NCI-H1930 (cell line): ENCODE results near the gene SEMA6D.

Source experiments
- DNase-seq, 2 experiments: peaks; one replicate each; lab custom pipeline; 2025; lab: John Stamatoyannopoulos, UW

The SEMA6D gene

GRCh38 chr15:47788685-47789084 lies 71.4 kb downstream of the SEMA6D start:
- no peak for DNase-seq

DNA sequence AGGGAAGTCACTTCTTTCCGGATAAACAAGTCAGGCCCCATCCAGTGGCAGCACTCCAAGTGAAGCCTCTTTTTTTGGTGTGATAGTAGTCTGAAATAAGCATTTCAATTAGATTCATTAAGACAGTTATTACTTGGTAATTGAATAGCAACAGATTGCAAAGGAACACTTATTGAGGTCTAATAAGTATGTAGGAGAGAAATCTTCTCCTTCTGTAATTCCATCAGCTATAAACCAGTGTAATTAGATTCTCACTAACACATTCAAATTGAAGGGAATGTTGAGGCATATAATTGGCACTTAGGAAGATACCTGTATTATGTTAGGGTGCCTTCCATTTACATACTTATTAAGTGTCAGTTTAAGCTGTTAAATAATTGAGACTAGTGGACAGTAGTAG lies 73.9 kb downstream of the SEMA6D start:
- no peak for DNase-seq

DNA sequence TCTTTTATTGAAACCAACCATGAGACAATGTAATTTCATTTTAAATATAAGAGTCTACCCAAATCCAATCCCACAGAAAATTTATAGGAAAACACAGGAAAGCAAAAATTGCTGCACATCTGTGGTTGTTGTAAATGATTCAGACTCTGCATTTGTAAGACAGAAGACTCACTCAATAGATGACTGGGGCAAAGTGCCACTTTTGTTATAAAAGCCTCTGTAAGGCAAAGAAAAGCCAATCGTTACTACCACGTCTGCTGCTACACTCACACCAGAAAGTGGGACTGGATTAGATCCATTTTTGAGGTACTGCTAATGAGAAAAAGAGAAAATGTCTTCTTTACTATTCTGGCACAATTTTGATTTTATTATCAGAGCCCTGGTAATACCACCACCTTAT lies 74.9 kb downstream of the SEMA6D start:
- DNase-seq = no peak

DNA sequence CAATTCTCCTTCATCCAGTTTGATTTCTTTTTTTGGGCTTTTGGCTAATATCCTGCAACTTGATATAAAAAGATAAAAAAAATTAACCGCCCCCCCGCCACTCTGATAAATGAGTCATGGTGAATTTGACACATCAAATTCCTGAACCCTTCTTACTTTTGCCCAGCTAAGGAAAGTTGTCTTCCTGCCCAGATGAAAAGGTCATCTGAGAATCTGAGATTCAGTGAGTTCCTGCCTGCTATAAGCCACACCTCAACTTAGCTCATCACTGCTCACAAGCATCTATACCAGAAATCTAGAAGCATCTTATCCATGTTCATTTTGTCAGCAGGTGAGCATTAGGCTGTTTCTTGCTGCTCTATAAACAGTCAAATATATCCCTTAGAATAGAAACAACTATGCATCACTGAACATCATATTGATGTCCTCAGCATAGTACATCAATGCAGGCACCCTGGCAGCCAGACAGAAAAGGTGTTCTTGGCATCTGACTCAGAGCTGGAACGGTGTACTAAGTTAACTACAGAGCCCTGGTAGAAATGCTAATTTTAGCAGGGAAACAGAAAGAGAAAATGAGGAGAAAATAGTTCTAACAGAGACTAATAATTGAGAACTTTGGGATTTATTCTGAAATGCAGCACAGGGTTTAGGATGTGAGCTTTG lies 77.1 kb downstream of the SEMA6D start:
- DNase-seq = no peak

GRCh38 chr15:47795864-47796263 lies 78.6 kb downstream of the SEMA6D start:
- no peak for DNase-seq

- DNase-seq = no peak
Measured at GRCh38 chr15:47796339-47796738, 79.0 kb downstream of the SEMA6D start.

GRCh38 chr15:47796830-47797229 lies 79.5 kb downstream of the SEMA6D start:
- DNase-seq = no peak

DNA sequence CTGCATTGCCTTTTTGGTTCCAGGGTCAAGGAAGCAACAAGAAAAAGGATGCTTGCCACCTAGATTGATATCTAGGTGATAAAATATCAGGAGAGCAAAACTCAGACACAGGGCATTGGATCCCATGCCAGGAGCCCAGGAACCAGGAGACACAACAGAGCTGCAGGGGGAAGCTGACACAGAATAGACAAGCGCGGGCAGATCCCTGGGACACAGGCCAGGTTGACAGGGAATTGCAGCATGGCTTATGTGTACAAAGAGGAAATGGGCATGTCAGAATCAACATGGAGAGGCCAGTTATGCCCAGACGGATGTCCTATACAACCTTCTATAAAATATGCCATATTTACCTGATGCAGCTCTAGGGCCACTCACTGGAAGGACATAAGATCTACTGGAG lies 84.2 kb downstream of the SEMA6D start:
- no peak for DNase-seq

- no peak for DNase-seq
Measured at GRCh38 chr15:47802216-47802615, 84.9 kb downstream of the SEMA6D start.

- no peak for DNase-seq
Measured at GRCh38 chr15:47803767-47804166, 86.5 kb downstream of the SEMA6D start.

GRCh38 chr15:47804733-47805132 lies 87.4 kb downstream of the SEMA6D start:
- no peak for DNase-seq

GRCh38 chr15:47806008-47806407 lies 88.7 kb downstream of the SEMA6D start:
- DNase-seq = no peak

DNA sequence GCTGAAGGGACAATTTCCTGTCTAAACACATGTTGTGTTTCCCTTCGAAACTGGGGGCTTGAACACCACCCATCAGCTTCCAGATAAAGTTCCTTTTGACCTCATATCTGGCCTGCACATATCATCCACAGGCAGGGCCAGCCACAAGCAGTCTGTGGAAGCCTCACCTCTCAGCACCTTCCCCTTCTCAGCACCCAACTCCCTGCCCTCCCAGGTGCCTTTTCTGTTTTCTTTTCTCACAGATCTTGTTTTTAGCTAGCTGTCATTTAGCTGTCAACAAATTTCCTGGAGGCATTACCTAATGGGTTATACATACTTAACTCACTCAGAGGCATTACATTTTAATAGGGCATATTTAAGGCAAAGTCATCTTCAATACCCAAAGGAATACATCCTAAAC lies 93.9 kb downstream of the SEMA6D start:
- DNase-seq = no peak

DNA sequence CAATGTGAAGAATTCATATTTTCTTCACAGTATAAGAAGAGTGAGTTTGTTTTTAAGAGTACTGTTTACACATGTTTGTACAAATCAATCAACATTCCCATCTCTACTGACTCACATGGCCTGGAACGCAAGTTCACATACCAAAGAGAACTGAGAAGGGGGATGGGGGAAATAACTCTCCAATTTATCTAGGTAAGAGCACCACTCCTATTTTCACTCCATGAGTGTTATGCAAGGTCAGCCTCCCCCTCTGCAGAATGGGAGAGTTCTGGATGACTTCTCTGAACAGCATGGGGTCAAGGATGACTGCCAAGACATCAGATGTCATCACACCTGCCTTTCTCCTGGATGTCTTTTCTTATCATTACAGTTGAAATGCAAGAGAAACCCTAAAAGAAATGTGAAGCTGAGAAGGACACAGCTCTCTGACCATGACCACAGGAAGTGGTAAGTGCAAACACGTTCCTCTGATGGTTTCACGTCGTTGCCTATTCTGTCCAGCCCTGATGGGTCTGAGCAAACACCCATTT lies 95.2 kb downstream of the SEMA6D start:
- no peak for DNase-seq

DNA sequence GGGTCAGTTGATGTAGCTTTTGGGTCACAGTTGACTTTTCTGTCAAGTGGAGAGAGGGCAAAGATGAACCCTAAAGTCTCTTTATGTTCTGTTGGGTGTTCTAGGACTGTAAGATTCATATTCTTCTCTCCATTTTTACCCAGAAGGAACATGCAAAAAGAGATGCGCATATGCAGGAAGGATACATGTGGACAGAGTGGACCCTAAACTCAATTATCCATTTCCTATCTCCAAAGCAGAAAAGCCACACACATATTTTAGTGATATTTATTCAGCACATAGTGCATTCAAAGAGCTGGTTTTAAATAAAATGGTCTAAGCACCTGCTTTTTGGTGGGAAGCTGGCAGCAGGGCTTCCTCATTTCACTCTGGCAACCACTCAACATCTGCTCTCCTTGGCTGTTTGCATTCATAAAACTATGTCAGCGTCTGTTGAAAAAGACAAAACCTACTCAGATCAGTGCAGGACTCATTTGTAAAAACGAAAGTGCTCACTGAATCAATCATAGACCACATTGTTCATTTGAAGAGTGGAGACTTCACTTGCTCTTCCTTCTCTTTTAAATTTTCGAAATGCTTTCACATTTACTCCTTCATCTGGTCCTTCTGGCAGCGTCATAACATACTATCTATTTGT lies 96.6 kb downstream of the SEMA6D start:
- DNase-seq = no peak

- DNase-seq = no peak
Measured at GRCh38 chr15:47814620-47815019, 97.3 kb downstream of the SEMA6D start.

DNA sequence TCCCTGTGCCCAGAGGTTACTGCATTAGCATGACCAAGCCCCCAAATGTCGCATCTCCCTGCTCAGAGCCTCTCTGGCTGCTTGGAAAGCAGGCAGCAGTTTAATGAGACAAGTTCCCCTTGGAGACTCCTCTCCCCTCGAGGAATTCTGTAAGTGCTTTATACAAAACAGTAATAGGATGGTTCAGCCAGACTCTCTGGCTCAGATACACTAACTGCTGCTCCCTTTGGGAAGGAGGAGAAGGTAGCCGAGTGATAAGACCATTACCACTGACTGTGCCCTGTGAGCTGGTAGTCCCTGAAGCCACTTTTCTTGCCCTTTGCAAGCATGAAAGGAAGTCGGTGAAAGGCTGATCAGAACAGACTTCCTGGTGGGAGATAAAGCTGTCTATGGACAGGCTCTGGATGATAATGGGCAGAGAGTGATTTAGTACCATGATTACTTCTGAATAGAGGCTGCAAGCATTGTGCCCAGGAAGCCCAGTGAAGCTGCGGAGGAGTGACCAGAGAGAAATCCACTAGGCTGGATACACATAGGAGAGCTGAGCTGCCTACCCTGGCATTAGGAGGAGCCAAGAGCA lies 100.8 kb downstream of the SEMA6D start:
- no peak for DNase-seq

DNA sequence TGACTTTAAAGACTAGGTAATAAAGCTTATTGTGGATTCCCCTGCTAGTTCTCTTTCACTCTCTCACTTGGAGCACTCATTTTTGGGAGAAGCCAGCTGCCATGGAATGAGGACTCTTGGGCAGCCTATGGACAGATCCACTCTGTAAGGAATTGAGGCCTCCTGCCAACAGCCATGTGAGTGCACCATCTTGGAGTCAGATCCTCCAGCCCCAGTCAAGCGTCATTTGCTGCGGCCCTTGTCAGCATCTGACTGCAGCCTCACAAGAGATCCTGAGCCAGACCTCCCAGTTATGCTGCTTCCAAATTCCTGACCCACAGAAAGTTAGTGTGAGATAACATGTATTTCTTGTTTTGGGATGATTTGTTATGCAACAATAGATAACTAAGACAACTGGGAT lies 101.9 kb downstream of the SEMA6D start:
- no peak for DNase-seq

GRCh38 chr15:47820057-47820746 lies 102.9 kb downstream of the SEMA6D start:
- DNase-seq = no peak

GRCh38 chr15:47820747-47821319 lies 103.5 kb downstream of the SEMA6D start:
- no peak for DNase-seq

DNA sequence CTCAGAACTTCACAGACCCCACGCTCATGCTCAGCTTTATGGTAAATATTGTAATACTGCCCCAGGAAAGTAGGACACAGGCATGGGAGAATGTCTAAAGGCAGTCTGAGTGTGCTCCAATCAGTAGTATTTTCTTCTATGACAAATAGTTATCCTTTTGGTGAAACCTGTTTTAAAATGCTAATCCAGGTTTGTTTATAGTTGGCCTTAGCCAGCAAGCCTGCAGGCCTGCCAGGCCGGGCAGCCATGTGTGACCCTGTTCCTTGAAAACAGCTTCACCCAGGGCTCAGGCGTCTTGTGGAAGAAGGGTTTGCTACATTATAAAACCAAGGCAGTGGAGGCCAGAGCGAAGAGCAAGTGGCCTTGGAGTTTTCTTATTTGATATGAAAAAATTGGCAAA lies 104.7 kb downstream of the SEMA6D start:
- DNase-seq = no peak
